ENCODE measurements around the gene ERF. TPM values are rescaled to one million over a fixed set of nuclear protein-coding genes. Genes with fewer than 3 reads are reported as not detected.

The ERF gene
- total and polyA plus RNA-seq, 2 donors (not counting 3 experiments of a cell fraction or from before 2014, with no cell fraction given) = 102 to 117 TPM

DNA sequence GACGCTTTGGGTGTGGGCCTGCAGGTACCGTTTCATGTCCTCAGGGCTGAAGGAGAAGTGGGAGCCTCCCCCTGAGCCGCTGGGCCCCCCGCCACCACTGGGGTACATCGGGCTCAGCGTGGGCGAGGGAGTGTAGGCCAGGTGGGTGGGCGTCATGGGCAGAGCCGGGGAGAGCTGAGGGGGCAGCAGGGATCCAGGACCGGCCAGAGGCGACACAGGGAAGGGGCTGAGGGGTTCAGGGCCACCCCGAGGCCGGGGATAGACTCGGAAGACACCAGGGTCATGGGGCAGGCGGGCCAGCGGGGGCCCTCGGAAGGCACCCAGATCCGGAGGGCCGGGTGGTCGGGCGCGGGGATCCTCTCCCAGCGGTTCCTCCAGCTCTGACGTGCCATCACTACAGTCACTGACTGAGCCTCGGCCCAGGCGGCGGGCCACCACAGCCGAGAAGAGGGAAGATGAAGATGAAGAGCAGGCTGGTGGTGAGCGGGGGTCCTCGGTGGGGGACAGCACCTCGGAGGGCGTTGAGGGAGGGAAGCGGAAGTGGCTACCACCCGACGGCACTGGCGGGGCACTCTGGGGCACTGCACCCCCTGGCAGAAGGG is 5.7 kb downstream of the ERF start:
- no peak for FAIRE-seq
- Histone ChIP-seq H2AFZ (ENCODE audit: low read depth, low read length) (no peak overlapping the region), H3K36me3 (ENCODE audit: control insufficient read depth in 2 of 2, extremely low read depth in 1 of 2, insufficient read depth in 2 of 2, low read length in 2 of 2) (peaks cover 7 to 27% of the 10 kb centered on the region in 2 experiments), H3K27me3 (ENCODE audit: control insufficient read depth in 2 of 2, insufficient read depth in 2 of 2, low read length in 2 of 2) (no peaks in the 10 kb centered on the region), H3K4me1 (ENCODE audit: control insufficient read depth, extremely low read depth, insufficient read depth, low read length) (peaks cover 40% of the 10 kb centered on the region), H3K9me1 (replicated peaks; ENCODE audit: control insufficient read depth, extremely low read depth, insufficient read depth, low read length) (no peaks in the 10 kb centered on the region), H3K4me2 (ENCODE audit: insufficient read depth, low read length) (no peak overlapping the region), H3K79me2 (ENCODE audit: control insufficient read depth, insufficient read depth, low read length) (peaks cover 46% of the 10 kb centered on the region), H3K27ac (ENCODE audit: insufficient read depth, low read depth, low read length) (no peak overlapping the region), H3K9me3 (replicated peaks; ENCODE audit: control insufficient read depth, insufficient read depth, low read length) (no peaks in the 10 kb centered on the region), H4K20me1 (replicated peaks; ENCODE audit: control insufficient read depth, extremely low read depth, insufficient read depth, low read length) (no peaks in the 10 kb centered on the region), H3K4me3 (replicated peaks in 1 of 3; ENCODE audit: insufficient read depth in 1 of 3, low read depth in 1 of 3, low read length in 3 of 3) (no peak overlapping the region), H3K9ac (replicated peaks; ENCODE audit: extremely low read depth, insufficient read depth, low read length) (no peak overlapping the region)
- intact Hi-C loops (cut with micrococcal nuclease) (no loop called here), dilution Hi-C loops (cut with MboI; ENCODE audit: extremely low pct_ligation_motif_present, low sequenced_read_pairs) (no loop called here)
- BruUV-seq (replicated peaks) = TSS peak; percentile 1
- POLR2A ChIA-PET = interaction anchor here (1.1 kb wide), 1 partner anchor 33 kb away, joined by 3 read pairs; no protein-coding TSS in a partner anchor
- no peak for DNase-seq (ENCODE audit: low read depth, low spot score)
- CTCF ChIA-PET = interaction anchor here (11.8 kb wide), 1 partner anchor 30 kb away, joined by 365 read pairs; no protein-coding TSS in a partner anchor
- TF ChIP-seq, protein P1, sequence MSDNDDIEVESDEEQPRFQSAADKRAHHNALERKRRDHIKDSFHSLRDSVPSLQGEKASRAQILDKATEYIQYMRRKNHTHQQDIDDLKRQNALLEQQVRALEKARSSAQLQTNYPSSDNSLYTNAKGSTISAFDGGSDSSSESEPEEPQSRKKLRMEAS (IDR thresholded peaks at IDR 0.05; ENCODE audit: insufficient read depth, insufficient read length) = no peak
- no peak for TF ChIP-seq GATA2 (IDR thresholded peaks at IDR 0.05; ENCODE audit: insufficient read depth, insufficient read length, low read depth, low read length)
- TF ChIP-seq EZH2 (IDR thresholded peaks at IDR 0.05; ENCODE audit: borderline replicate concordance, low read depth, low read length, severe bottlenecking) = no peak
- TF ChIP-seq POLR2A (IDR thresholded peaks at IDR 0.05; ENCODE audit: low read depth, low read length) = no peak
- TF ChIP-seq JUN (IDR thresholded peaks at IDR 0.05; ENCODE audit: borderline replicate concordance, insufficient read depth, insufficient read length, low read depth) = no peak
- no peak for TF ChIP-seq FOS (IDR thresholded peaks at IDR 0.05; ENCODE audit: borderline replicate concordance, insufficient read depth, low read length)
- no peak for TF ChIP-seq POLR2AphosphoS5 (IDR thresholded peaks at IDR 0.05; ENCODE audit: insufficient read depth, low read depth, low read length)
- no peak for TF ChIP-seq MYC (IDR thresholded peaks at IDR 0.05; ENCODE audit: low read depth, low read length)
- TF ChIP-seq, protein P2, sequence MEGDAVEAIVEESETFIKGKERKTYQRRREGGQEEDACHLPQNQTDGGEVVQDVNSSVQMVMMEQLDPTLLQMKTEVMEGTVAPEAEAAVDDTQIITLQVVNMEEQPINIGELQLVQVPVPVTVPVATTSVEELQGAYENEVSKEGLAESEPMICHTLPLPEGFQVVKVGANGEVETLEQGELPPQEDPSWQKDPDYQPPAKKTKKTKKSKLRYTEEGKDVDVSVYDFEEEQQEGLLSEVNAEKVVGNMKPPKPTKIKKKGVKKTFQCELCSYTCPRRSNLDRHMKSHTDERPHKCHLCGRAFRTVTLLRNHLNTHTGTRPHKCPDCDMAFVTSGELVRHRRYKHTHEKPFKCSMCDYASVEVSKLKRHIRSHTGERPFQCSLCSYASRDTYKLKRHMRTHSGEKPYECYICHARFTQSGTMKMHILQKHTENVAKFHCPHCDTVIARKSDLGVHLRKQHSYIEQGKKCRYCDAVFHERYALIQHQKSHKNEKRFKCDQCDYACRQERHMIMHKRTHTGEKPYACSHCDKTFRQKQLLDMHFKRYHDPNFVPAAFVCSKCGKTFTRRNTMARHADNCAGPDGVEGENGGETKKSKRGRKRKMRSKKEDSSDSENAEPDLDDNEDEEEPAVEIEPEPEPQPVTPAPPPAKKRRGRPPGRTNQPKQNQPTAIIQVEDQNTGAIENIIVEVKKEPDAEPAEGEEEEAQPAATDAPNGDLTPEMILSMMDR (IDR thresholded peaks at IDR 0.05; ENCODE audit: extremely low read depth in 1 of 2, insufficient read depth in 1 of 2, low read depth in 1 of 2, low read length in 2 of 2) = no peak
